Common myeloid progenitor, CD34-positive (primary cell): Measurements from ENCODE around the gene TTC28.

Source experiments
- CTCF ChIA-PET: fragments of 350-600 bp; sonication (Branson Sonifier 250); formaldehyde crosslinking; loops from one replicate; lab custom pipeline; 2021; ENCODE audit warnings: antibody characterized with exemption; lab: Charles Lee
- POLR2A ChIA-PET: fragments of 350-600 bp; sonication (Branson Sonifier 250); formaldehyde crosslinking; loops from one replicate; lab custom pipeline; 2021; ENCODE audit warnings: antibody characterized with exemption; lab: Charles Lee
- DNase-seq, 3 donors: peaks; one replicate each; pipeline versions ENCODE4 v3.0.0 to v3.0.0-alpha.2; 2013
- H3K27ac ChIP-seq, 2 experiments: 1 replicate in 1 of 2; 2 replicates in 1 of 2; pipeline ENCODE4 v1.7.0; 2013; ENCODE audit warnings: inconsistent platforms in 2 of 2, low read length in 2 of 2, mild to moderate bottlenecking in 2 of 2, low read depth in 1 of 2, moderate library complexity in 1 of 2; ENCODE audit not compliant: severe bottlenecking in 2 of 2, insufficient read depth in 1 of 2, poor library complexity in 1 of 2
- H3K27me3 ChIP-seq, 5 experiments: replicated peaks in 2 of 5; 1 replicate in 3 of 5; 2 replicates in 2 of 5; pipeline versions ENCODE4 v1.6.1 to v1.7.0; 2013; ENCODE audit warnings: low read length in 4 of 5, mild to moderate bottlenecking in 2 of 5, moderate library complexity in 2 of 5, inconsistent platforms in 1 of 5; ENCODE audit not compliant: insufficient read depth in 5 of 5, control insufficient read depth in 4 of 5
- H3K36me3 ChIP-seq, 4 experiments: 1 replicate in 2 of 4; 2 replicates in 2 of 4; pipeline versions ENCODE4 v1.6.1 to v1.7.0; 2013; ENCODE audit warnings: low read length in 3 of 4, control low read depth in 1 of 4, mild to moderate bottlenecking in 1 of 4; ENCODE audit not compliant: control insufficient read depth in 4 of 4, insufficient read depth in 4 of 4
- H3K4me1 ChIP-seq, 4 experiments: 1 replicate in 3 of 4; 2 replicates in 1 of 4; pipeline versions ENCODE4 v1.6.1 to v1.7.1; 2013; ENCODE audit warnings: low read length in 3 of 4, mild to moderate bottlenecking in 3 of 4, control low read depth in 1 of 4, inconsistent platforms in 1 of 4, moderate library complexity in 1 of 4; ENCODE audit not compliant: control insufficient read depth in 4 of 4, insufficient read depth in 4 of 4; ENCODE audit errors: control extremely low read depth in 1 of 4
- H3K4me3 ChIP-seq, 7 experiments: 1 replicate in 4 of 7; 2 replicates in 3 of 7; pipeline versions ENCODE4 v1.5.1 to v1.7.0; 2013; ENCODE audit warnings: mild to moderate bottlenecking in 7 of 7, low read length in 6 of 7, moderate library complexity in 6 of 7, inconsistent platforms in 2 of 7, low read depth in 2 of 7, control low read depth in 1 of 7; ENCODE audit not compliant: insufficient read depth in 4 of 7, control insufficient read depth in 1 of 7; ENCODE audit errors: extremely low read depth in 1 of 7
- H3K9me3 ChIP-seq, 5 experiments: 1 replicate in 4 of 5; 2 replicates in 1 of 5; pipeline versions ENCODE4 v1.6.1 to v1.7.1; 2013; ENCODE audit warnings: low read length in 4 of 5, mild to moderate bottlenecking in 2 of 5, inconsistent platforms in 1 of 5, low read depth in 1 of 5, moderate library complexity in 1 of 5; ENCODE audit not compliant: control insufficient read depth in 4 of 5, insufficient read depth in 2 of 5; ENCODE audit errors: control extremely low read depth in 1 of 5
- WGBS: methylation state at CpG from one replicate; pipeline ENCODE4 v1.1.5; 2013; ENCODE audit not compliant: insufficient coverage; 5-methylcytosine and 5-hydroxymethylcytosine counted together

The TTC28 gene

GRCh38 chr22:27996529-27996925 is 683.1 kb downstream of the TTC28 start:
- Histone ChIP-seq H3K4me1 (peaks cover 0 to 5% (median 0%) of the 10 kb centered on the region in 4 experiments), H3K27me3 (no peaks in the 10 kb centered on the region), H3K27ac (no peak overlapping the region), H3K4me3 (no peak overlapping the region), H3K36me3 (peaks cover 0 to 11% (median 2%) of the 10 kb centered on the region in 4 experiments), H3K9me3 (no peaks in the 10 kb centered on the region)
- no peak for DNase-seq
- POLR2A ChIA-PET, result no interaction called here
- WGBS, result 96% methylated on average over 5 of the region's 6 CpGs
- CTCF ChIA-PET, result interaction anchor here (2.4 kb wide), 1 partner anchor 14 kb away, joined by 7 read pairs; no protein-coding TSS in a partner anchor

- DNase-seq, result no peak
- over 99% methylated on average over 24 of the region's 25 CpGs for WGBS
- CTCF ChIA-PET, result interaction anchor here (2.4 kb wide), 1 partner anchor 14 kb away, joined by 7 read pairs; no protein-coding TSS in a partner anchor
- no peak overlapping the region for H3K4me3 ChIP-seq
- no peaks in the 10 kb centered on the region for H3K27me3 ChIP-seq
- H3K9me3 ChIP-seq, result no peaks in the 10 kb centered on the region
- H3K4me1 ChIP-seq, result peaks cover 0 to 5% (median 0%) of the 10 kb centered on the region in 4 experiments
- no peak overlapping the region for H3K27ac ChIP-seq
- H3K36me3 ChIP-seq, result peaks cover 0 to 11% (median 2%) of the 10 kb centered on the region in 4 experiments
- POLR2A ChIA-PET, result no interaction called here
Measured at GRCh38 chr22:27995801-27996528, 683.7 kb downstream of the TTC28 start.

- H3K9me3 ChIP-seq, result no peaks in the 10 kb centered on the region
- DNase-seq, result no peak
- ChIA-PET CTCF (interaction anchor here (0.5 to 2.4 kb wide), 3 partner anchors 10 to 15 kb away, joined by 3 to 7 read pairs (median 4); no protein-coding TSS in a partner anchor), POLR2A (no interaction called here)
- no peaks in the 10 kb centered on the region for H3K27me3 ChIP-seq
- WGBS, result 97% methylated on average over 12 of the region's 14 CpGs
- H3K4me1 ChIP-seq, result peaks cover 0 to 5% (median 0%) of the 10 kb centered on the region in 4 experiments
- no peak overlapping the region for H3K4me3 ChIP-seq
- H3K27ac ChIP-seq, result no peak overlapping the region
- peaks cover 0 to 11% (median 4%) of the 10 kb centered on the region in 4 experiments for H3K36me3 ChIP-seq
Measured at GRCh38 chr22:27994481-27995331, 684.9 kb downstream of the TTC28 start.

GRCh38 chr22:27993774-27994350 is 685.8 kb downstream of the TTC28 start:
- H3K4me3 ChIP-seq, result no peak overlapping the region
- POLR2A ChIA-PET, result no interaction called here
- WGBS, result 100% methylated on average over 8 of the region's 9 CpGs

GRCh38 chr22:27993201-27993635 is 686.4 kb downstream of the TTC28 start:
- no peak overlapping the region for H3K4me3 ChIP-seq
- no peaks in the 10 kb centered on the region for H3K9me3 ChIP-seq
- no peaks in the 10 kb centered on the region for H3K27me3 ChIP-seq
- peaks cover 0 to 5% (median 0%) of the 10 kb centered on the region in 4 experiments for H3K4me1 ChIP-seq
- POLR2A ChIA-PET, result no interaction called here
- no peak overlapping the region for H3K27ac ChIP-seq
- CTCF ChIA-PET, result no interaction called here
- 97% methylated on average over 11 of the region's 12 CpGs for WGBS
- H3K36me3 ChIP-seq, result peaks cover 0 to 8% (median 3%) of the 10 kb centered on the region in 4 experiments
- no peak for DNase-seq

More at GRCh38 chr22:27993774-27994350, 685.8 kb downstream of the TTC28 start:
- Histone ChIP-seq H3K36me3 (peaks cover 0 to 11% (median 4%) of the 10 kb centered on the region in 4 experiments), H3K9me3 (no peaks in the 10 kb centered on the region), H3K27ac (no peak overlapping the region), H3K27me3 (no peaks in the 10 kb centered on the region), H3K4me1 (peaks cover 0 to 5% (median 0%) of the 10 kb centered on the region in 4 experiments)
- CTCF ChIA-PET, result no interaction called here
- no peak for DNase-seq

GRCh38 chr22:27992294-27993165 is 687.1 kb downstream of the TTC28 start:
- Histone ChIP-seq H3K9me3 (no peaks in the 10 kb centered on the region), H3K27me3 (no peaks in the 10 kb centered on the region), H3K36me3 (peaks cover 0 to 4% (median 2%) of the 10 kb centered on the region in 4 experiments), H3K4me1 (peaks cover 0 to 12% (median 5%) of the 10 kb centered on the region in 4 experiments), H3K27ac (no peak overlapping the region), H3K4me3 (no peak overlapping the region)
- CTCF ChIA-PET, result interaction anchor here (1.0 kb wide), 1 partner anchor 19 kb away, joined by 3 read pairs; no protein-coding TSS in a partner anchor
- no peak for DNase-seq
- 98% methylated on average over 21 of the region's 23 CpGs for WGBS
- POLR2A ChIA-PET, result no interaction called here
